T-helper 2 cell treated with Interferon-gamma antibody and Interleukin-4, amounts not matched to agents 5 μg/mL and 100 μg/mL, for 36 hours (primary cell): ENCODE measurements around the gene CHMP5.

Source experiments
- DNase-seq: peaks from one replicate; pipeline ENCODE4 v3.0.0; 2021; ENCODE audit warnings: low spot score
- H3K27ac Mint-ChIP-seq: one replicate; pipeline ENCODE4 v1.8.0; 2021; ENCODE audit warnings: mild to moderate bottlenecking, mixed read lengths
- H3K27me3 Mint-ChIP-seq: one replicate; pipeline ENCODE4 v1.8.0; 2021; ENCODE audit warnings: low read depth, mixed read lengths
- H3K36me3 Mint-ChIP-seq: one replicate; pipeline ENCODE4 v1.8.0; 2021; ENCODE audit warnings: low read depth, mixed read lengths
- H3K4me1 Mint-ChIP-seq: one replicate; pipeline ENCODE4 v1.8.0; 2021; ENCODE audit warnings: low read depth, mixed read lengths
- H3K4me3 Mint-ChIP-seq: one replicate; pipeline ENCODE4 v1.8.0; 2022; ENCODE audit warnings: mild to moderate bottlenecking, moderate library complexity, mixed read lengths
- H3K9me3 Mint-ChIP-seq: one replicate; pipeline ENCODE4 v1.8.0; 2021; ENCODE audit warnings: mixed read lengths

The CHMP5 gene

DNA sequence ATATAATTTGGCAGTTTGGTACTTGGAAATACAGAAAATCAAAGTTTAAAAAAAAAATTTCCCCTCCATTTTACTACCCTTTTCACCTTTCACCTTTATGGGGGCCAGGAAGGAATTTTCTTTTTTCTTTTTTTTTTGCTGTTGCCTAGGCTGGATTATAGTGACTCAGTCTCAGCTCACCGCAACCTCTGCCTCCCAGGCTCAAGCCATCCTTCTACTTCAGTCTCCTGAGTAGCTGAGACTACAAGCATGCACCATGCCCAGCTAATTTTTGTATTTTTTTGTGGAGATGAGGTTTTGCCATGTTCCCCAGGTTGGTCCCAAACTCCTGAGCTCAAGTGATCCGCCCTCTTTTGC, 9.1 kb downstream of the CHMP5 start:
- peaks cover 60% of the 10 kb centered on the region for H3K36me3 Mint-ChIP-seq

DNA sequence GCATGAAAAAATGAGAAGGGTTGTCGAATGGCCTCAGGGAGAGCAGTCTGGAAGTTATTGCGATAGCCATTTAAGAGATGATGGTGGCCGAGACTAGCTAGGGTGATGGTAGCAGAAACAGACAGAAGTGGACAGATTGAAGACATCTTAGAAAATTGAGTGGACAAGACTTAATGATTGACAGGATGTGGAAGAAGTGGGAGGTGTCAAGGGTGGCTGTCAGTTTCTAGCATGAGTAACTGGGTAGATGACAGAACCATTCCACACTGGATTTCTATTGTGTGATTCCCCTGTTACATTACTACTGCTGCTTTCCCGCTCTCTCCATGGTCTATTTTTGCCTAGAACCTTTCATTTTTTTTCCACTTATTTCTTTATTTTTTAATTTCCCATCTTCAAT, 12.6 kb downstream of the CHMP5 start:
- no peak for DNase-seq
- Mint-ChIP-seq H3K27me3 (no peaks in the 10 kb centered on the region), H3K27ac (no peak overlapping the region), H3K36me3 (peaks cover 55% of the 10 kb centered on the region), H3K4me1 (peaks cover 7% of the 10 kb centered on the region), H3K4me3 (no peak overlapping the region), H3K9me3 (no peaks in the 10 kb centered on the region)

More for the DNA sequence above, 9.1 kb downstream of the CHMP5 start:
- Mint-ChIP-seq H3K27ac (no peak overlapping the region), H3K27me3 (no peaks in the 10 kb centered on the region), H3K9me3 (no peaks in the 10 kb centered on the region), H3K4me1 (peaks cover 10% of the 10 kb centered on the region), H3K4me3 (no peak overlapping the region)
- no peak for DNase-seq

DNA sequence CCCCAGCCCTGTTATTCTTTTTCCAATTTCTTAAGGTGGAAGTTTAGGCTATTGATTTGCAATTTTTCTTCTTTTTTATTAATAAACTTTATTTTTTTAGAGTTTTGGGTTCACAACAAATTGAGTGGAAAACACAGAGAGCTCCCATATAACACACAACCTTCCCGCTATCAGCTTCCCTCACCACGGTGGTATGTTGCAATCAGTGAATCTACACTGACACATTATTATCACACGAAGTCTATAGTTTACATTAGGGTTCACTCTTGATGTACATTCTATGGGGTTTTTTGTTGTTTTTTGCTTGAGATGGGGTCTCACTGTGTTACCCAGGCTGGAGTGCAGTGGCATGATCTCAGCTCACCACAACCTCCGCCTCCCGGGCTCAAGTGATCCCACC, 20.7 kb downstream of the CHMP5 start:
- Mint-ChIP-seq H3K9me3 (no peaks in the 10 kb centered on the region), H3K27me3 (peaks cover 3% of the 10 kb centered on the region), H3K27ac (no peak overlapping the region), H3K4me1 (peaks cover 1% of the 10 kb centered on the region), H3K4me3 (no peak overlapping the region), H3K36me3 (peaks cover 20% of the 10 kb centered on the region)
- DNase-seq = no peak

DNA sequence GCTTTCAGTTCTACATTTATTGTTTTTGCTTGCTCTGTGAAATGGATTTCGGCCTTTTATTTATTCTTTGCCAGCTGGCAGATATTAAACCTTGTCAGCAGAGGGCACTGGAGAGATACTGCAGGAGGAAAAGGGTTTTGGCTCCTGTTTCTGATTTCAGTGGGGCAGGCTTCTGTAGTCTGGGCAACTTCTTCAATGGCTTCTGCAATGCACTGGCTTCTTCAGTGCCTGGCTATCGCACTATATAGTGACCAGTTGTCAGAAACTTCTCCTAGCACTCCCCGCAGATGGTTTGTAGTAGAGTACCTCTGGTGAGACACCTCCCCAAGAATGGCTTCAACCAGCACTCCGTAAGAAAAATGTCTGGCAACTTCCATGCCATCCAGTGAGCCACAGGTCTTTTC, 22.2 kb downstream of the CHMP5 start:
- Mint-ChIP-seq H3K36me3 (peaks cover 16% of the 10 kb centered on the region), H3K4me3 (no peak overlapping the region), H3K9me3 (no peaks in the 10 kb centered on the region), H3K27me3 (peaks cover 3% of the 10 kb centered on the region), H3K27ac (peak overlapping the region; percentile 79), H3K4me1 (peaks cover 5% of the 10 kb centered on the region)
- DNase-seq = peak; percentile 49

DNA sequence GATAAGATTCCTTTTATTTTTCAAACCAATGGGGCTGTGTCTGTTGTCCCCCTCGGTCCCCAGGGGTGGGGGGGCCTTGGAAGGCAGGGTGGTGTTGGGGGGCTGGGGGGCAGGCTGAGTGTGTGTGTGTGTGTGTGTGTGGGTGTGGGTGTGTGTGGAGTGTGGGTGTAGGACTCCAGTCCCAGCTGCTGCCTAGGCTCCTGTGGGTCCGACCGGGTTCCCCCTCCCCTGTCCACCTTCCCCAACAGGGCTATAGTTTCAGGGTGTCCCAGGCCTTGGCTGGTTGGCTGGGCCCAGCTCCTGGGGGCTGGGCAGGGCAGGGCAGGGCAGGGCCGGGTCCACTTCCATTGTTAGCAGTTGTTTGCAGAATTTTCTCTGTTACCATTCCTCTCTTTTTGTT, 23.4 kb downstream of the CHMP5 start:
- H3K27me3 Mint-ChIP-seq = peaks cover 3% of the 10 kb centered on the region
- DNase-seq = no peak

DNA sequence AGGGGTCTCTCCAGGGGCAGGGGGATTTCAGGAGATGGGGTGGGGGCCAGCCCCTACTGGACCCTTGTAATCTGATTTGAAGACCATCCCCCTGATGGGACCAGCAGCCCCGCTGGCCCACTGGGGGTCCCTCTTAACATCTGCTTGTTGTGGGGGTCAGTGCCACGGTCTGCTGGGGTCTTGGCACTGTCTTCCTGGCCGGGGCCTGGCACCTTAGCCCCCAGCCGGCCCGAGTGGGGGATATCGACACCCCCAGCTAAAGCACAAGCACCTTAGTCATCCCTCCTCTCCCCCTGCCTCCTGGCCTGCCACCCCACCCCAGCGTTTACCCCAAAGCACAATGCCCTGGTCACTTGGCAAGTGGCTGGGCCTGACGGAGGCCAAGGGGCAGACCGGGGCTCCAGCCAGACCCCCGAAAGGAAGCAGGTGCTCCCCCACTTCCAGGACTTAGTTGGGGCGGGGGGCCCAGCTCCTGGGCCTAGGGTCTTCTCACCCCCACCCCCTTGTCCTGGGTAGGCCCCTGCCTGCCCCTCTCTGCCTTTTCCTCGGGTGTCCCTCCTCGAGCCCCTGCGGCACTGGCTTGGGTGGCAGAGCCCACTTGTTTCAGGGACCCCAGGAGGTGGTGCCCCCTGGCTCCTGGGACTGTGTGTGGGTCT, 24.1 kb downstream of the CHMP5 start:
- H3K4me1 Mint-ChIP-seq = peaks cover 19% of the 10 kb centered on the region
- no peaks in the 10 kb centered on the region for H3K9me3 Mint-ChIP-seq
- peak overlapping the region; percentile 70 for H3K27ac Mint-ChIP-seq
- peaks cover 23% of the 10 kb centered on the region for H3K36me3 Mint-ChIP-seq
- no peak for DNase-seq
- H3K4me3 Mint-ChIP-seq = no peak overlapping the region
- H3K27me3 Mint-ChIP-seq = peaks cover 3% of the 10 kb centered on the region

More for the DNA sequence above, 23.4 kb downstream of the CHMP5 start:
- Mint-ChIP-seq H3K4me1 (peaks cover 16% of the 10 kb centered on the region), H3K9me3 (no peaks in the 10 kb centered on the region), H3K36me3 (peaks cover 20% of the 10 kb centered on the region), H3K27ac (peak overlapping the region; percentile 70), H3K4me3 (peak overlapping the region; percentile 12)

DNA sequence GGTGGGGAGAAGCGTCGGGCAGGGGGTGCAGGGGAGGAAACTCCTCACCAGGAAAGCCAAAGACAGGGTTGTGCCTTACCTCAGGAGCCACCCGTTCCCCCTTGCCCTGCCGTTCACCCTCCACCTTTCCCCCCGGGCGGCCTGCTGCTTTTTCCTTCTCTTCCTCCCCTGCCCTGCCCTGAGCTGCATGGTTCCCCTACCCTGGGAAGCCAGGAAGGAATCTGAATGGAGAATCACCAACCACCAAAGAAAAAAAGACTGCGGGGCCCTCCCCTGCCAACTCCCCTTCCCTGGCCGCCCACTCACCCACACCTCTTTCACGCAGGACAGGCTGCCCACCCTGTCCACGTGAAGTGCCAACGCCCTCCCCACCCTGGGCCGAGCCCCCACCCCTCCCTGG, 24.6 kb downstream of the CHMP5 start:
- Mint-ChIP-seq H3K27ac (peak overlapping the region; percentile 100), H3K9me3 (no peaks in the 10 kb centered on the region), H3K27me3 (peaks cover 3% of the 10 kb centered on the region), H3K4me1 (peaks cover 20% of the 10 kb centered on the region), H3K36me3 (peaks cover 26% of the 10 kb centered on the region), H3K4me3 (peak overlapping the region; percentile 93)
- DNase-seq = peak; percentile 27

DNA sequence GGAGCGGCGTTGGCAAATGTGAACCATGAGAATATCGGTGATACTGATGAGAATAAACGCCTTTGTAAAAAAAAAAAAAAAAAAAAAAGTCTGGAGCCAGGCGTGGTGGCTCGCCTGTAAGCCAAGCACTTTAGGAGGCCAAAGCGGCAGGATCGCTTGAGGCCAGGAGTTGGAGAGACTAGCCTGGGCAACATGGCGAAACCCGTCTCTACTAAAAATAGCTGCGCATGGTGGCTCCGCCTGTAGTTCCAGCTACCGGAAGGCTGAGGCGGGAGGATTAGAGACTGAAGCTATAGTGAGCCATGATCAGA, 25.0 kb downstream of the CHMP5 start:
- Mint-ChIP-seq H3K4me1 (peaks cover 24% of the 10 kb centered on the region), H3K9me3 (no peaks in the 10 kb centered on the region), H3K36me3 (peaks cover 30% of the 10 kb centered on the region), H3K27ac (peak overlapping the region; percentile 100), H3K4me3 (peak overlapping the region; percentile 93), H3K27me3 (peaks cover 3% of the 10 kb centered on the region)
- DNase-seq = no peak

DNA sequence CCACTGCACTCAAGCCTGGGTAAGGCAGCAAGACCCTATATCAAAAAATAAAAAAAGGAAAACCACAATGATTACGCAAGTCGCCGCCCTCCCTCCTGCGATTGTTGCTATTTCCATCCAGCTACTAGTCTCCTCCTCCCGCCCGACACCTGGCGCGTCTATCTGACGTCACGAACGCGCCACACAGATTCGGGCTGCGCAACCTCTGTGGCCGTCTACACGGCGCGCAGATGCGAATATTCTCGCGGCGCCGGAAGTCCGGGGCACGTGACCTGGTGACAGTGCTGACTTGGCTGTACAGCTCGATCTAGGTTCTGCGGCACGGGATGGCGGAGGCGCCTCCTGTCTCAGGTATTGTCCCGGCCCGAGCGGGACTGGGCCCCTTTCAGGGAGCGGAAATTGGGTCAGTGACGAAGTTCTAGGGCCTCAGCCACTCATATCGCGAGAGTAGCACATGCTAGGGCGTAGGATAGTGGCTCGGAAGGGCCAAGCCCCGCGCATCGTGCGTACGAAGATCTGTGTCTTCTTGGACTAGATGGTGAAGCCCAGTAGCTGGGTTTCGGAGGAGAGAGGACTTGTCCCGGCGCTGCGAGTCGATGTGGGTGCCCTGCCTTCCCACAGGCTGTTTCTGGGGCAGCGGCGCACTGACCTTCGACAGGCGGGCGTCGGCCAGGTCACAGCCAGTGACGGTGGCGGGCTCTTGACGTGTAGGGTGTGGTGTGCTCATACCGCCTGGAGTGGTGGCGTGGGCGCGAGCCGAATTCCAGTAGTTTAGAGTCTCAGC, 25.6 kb downstream of the CHMP5 start, which contains the start of gene NFX1:
TSS of gene NFX1 (plus strand) at position 270 of the 784 bp plus-strand sequence. CDS start at position 327, 57 bp downstream.
- Mint-ChIP-seq H3K9me3 (no peaks in the 10 kb centered on the region), H3K36me3 (peaks cover 32% of the 10 kb centered on the region), H3K4me3 (peak within 1 kb of the TSS; percentile 93), H3K27ac (peak within 1 kb of the TSS; percentile 100), H3K4me1 (peaks cover 26% of the 10 kb centered on the region), H3K27me3 (peaks cover 3% of the 10 kb centered on the region)
- DNase-seq = peak; percentile 100

DNA sequence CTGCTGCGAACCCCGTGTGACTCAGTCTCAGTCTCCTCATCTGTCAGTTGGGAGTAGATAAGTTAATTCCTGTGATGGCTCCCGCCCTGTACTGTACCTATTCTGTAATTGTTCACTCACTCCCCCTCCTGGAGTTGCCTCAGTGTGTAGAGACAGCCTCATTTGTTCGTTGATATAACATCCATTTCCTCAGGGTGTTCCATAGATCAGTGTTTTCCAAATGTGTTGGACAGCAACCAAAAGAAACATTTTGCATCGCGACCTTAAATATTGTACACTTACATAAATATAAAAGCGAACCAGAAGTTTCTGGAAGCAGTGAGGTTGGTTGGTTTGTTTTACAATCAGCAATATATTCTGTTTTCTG, 26.2 kb downstream of the CHMP5 start:
- Mint-ChIP-seq H3K27ac (peak overlapping the region; percentile 100), H3K9me3 (no peaks in the 10 kb centered on the region), H3K4me3 (peak overlapping the region; percentile 93), H3K36me3 (peaks cover 35% of the 10 kb centered on the region), H3K27me3 (peaks cover 3% of the 10 kb centered on the region), H3K4me1 (peaks cover 29% of the 10 kb centered on the region)
- DNase-seq = no peak

DNA sequence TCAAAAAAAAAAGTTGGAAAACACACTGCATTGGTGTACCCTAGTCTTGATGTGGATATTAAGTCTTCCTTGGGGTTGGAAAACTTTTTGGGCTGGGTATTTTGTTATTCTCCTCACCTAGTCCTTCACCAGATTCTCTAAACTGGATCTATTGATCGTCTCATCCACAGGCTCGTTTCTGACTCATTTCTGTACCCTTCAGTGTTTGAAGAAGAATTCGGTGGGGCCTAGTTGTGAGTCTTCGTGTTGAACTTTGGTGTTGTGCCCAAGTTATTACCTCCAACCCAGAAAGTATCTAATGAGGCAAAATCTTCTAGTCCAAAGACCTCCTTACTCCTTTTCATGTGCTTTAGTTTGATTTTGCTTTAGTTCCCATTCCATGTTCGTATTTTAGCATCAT, 27.1 kb downstream of the CHMP5 start:
- no peak for DNase-seq
- peak overlapping the region; percentile 93 for H3K4me3 Mint-ChIP-seq
- H3K36me3 Mint-ChIP-seq = peaks cover 42% of the 10 kb centered on the region
- H3K9me3 Mint-ChIP-seq = no peaks in the 10 kb centered on the region
- peaks cover 38% of the 10 kb centered on the region for H3K4me1 Mint-ChIP-seq
- H3K27me3 Mint-ChIP-seq = peaks cover 3% of the 10 kb centered on the region
- peak overlapping the region; percentile 100 for H3K27ac Mint-ChIP-seq

DNA sequence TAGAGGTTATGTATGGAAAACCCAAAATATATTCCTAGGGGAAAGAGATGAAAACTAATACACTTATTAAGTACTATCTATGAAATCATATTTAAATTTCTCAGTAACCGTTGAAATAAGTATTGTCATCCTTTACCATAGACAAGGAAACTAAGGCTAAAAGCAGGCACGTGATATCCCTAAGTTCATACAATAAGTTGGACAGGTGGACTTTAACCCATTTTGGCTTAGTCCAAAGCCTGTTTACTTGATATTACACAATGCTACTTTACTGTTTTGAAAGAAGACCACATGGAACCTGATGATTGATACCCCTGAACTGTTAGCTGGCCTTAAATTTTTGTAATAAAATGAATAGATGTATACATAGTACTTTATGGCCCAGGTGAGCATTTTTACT, 28.9 kb downstream of the CHMP5 start:
- H3K4me1 Mint-ChIP-seq = peaks cover 55% of the 10 kb centered on the region
- H3K36me3 Mint-ChIP-seq = peaks cover 57% of the 10 kb centered on the region
- no peak overlapping the region for H3K4me3 Mint-ChIP-seq
- no peak for DNase-seq
- H3K9me3 Mint-ChIP-seq = no peaks in the 10 kb centered on the region
- no peak overlapping the region for H3K27ac Mint-ChIP-seq
- H3K27me3 Mint-ChIP-seq = peaks cover 3% of the 10 kb centered on the region

DNA sequence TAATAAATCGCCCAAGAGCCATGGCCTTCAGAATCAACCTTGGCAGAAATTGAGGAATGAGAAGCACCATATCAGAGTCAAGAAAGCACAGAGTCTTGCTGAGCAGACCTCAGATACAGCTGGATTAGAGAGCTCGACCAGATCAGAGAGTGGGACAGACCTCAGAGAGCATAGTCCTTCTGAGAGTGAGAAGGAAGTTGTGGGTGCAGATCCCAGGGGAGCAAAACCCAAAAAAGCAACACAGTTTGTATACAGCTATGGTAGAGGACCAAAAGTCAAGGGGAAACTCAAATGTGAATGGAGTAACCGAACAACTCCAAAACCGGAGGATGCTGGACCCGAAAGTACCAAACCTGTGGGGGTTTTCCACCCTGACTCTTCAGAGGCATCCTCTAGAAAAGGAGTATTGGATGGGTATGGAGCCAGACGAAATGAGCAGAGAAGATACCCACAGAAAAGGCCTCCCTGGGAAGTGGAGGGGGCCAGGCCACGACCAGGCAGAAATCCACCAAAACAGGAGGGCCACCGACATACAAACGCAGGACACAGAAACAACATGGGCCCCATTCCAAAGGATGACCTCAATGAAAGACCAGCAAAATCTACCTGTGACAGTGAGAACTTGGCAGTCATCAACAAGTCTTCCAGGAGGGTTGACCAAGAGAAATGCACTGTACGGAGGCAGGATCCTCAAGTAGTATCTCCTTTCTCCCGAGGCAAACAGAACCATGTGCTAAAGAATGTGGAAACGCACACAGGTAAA, 30.0 kb downstream of the CHMP5 start:
- no peak for DNase-seq
- Mint-ChIP-seq H3K27ac (peak overlapping the region; percentile 49), H3K9me3 (no peaks in the 10 kb centered on the region), H3K27me3 (peaks cover 3% of the 10 kb centered on the region), H3K4me3 (peak overlapping the region; percentile 13), H3K36me3 (peaks cover 67% of the 10 kb centered on the region), H3K4me1 (peaks cover 62% of the 10 kb centered on the region)

DNA sequence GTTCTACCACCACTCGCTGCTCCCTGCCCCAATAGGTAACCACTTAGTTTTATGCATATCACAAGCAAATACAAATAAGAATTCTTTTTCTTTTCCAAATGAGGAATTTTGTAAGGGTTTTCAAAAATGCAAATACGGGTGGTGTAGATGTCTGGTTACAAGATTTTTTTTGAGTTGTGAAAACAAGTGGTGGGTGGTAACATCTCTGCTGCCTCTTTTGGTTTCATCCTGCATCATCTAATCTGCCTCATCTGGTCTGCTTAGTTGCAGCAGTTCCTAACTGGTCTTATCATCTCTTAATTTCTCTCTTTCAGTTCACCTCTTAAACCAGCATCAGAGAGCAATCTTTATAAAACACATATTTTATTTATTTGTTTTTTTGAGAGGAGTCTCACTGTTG, 30.7 kb downstream of the CHMP5 start:
- H3K36me3 Mint-ChIP-seq = peaks cover 65% of the 10 kb centered on the region
- no peaks in the 10 kb centered on the region for H3K9me3 Mint-ChIP-seq
- no peak for DNase-seq
- H3K27ac Mint-ChIP-seq = peak overlapping the region; percentile 61
- H3K4me3 Mint-ChIP-seq = peak overlapping the region; percentile 47
- H3K27me3 Mint-ChIP-seq = no peaks in the 10 kb centered on the region
- peaks cover 62% of the 10 kb centered on the region for H3K4me1 Mint-ChIP-seq
